ENCODE measurements around the gene RPP21.

Gene RPP21

GRCh38 chr6:30344868-30345671 lies at the start of gene RPP21:
TSS of gene RPP21 (plus strand) at chr6:30345156. CDS start at chr6:30345172, 16 bp downstream.
- TF ChIP-seq, protein P1, sequence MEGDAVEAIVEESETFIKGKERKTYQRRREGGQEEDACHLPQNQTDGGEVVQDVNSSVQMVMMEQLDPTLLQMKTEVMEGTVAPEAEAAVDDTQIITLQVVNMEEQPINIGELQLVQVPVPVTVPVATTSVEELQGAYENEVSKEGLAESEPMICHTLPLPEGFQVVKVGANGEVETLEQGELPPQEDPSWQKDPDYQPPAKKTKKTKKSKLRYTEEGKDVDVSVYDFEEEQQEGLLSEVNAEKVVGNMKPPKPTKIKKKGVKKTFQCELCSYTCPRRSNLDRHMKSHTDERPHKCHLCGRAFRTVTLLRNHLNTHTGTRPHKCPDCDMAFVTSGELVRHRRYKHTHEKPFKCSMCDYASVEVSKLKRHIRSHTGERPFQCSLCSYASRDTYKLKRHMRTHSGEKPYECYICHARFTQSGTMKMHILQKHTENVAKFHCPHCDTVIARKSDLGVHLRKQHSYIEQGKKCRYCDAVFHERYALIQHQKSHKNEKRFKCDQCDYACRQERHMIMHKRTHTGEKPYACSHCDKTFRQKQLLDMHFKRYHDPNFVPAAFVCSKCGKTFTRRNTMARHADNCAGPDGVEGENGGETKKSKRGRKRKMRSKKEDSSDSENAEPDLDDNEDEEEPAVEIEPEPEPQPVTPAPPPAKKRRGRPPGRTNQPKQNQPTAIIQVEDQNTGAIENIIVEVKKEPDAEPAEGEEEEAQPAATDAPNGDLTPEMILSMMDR (IDR thresholded peaks at IDR 0.05) = no peak
- TF ChIP-seq ZFX (IDR thresholded peaks at IDR 0.05; ENCODE audit: borderline replicate concordance) = no peak

GRCh38 chr6:30295837-30296236 lies 49.1 kb upstream of the RPP21 start:
- no peak for TF ChIP-seq ZFX (IDR thresholded peaks at IDR 0.05; ENCODE audit: borderline replicate concordance)
- TF ChIP-seq, protein P1 (IDR thresholded peaks at IDR 0.05) = no peak
- H3K27ac ChIP-seq = no peak overlapping the region

More at GRCh38 chr6:30344868-30345671, at the start of gene RPP21:
- peak within 1 kb of the TSS; percentile 67 for H3K27ac ChIP-seq

- no peak overlapping the region for H3K27ac ChIP-seq
- no peak for TF ChIP-seq ZFX (IDR thresholded peaks at IDR 0.05; ENCODE audit: borderline replicate concordance)
- TF ChIP-seq, protein P1 (IDR thresholded peaks at IDR 0.05) = no peak
These were observed 41.0 kb upstream of the RPP21 start for GRCh38 chr6:30304002-30304401.

GRCh38 chr6:30311101-30311500 lies 33.9 kb upstream of the RPP21 start:
- TF ChIP-seq ZFX (IDR thresholded peaks at IDR 0.05; ENCODE audit: borderline replicate concordance) = no peak
- TF ChIP-seq, protein P1 (IDR thresholded peaks at IDR 0.05) = no peak
- H3K27ac ChIP-seq = no peak overlapping the region

GRCh38 chr6:30311671-30312070 lies 33.3 kb upstream of the RPP21 start:
- no peak overlapping the region for H3K27ac ChIP-seq
- no peak for TF ChIP-seq ZFX (IDR thresholded peaks at IDR 0.05; ENCODE audit: borderline replicate concordance)
- TF ChIP-seq, protein P1 (IDR thresholded peaks at IDR 0.05) = no peak

GRCh38 chr6:30312266-30312665 lies 32.7 kb upstream of the RPP21 start:
- no peak overlapping the region for H3K27ac ChIP-seq
- no peak for TF ChIP-seq ZFX (IDR thresholded peaks at IDR 0.05; ENCODE audit: borderline replicate concordance)
- TF ChIP-seq, protein P1 (IDR thresholded peaks at IDR 0.05) = no peak

DNA sequence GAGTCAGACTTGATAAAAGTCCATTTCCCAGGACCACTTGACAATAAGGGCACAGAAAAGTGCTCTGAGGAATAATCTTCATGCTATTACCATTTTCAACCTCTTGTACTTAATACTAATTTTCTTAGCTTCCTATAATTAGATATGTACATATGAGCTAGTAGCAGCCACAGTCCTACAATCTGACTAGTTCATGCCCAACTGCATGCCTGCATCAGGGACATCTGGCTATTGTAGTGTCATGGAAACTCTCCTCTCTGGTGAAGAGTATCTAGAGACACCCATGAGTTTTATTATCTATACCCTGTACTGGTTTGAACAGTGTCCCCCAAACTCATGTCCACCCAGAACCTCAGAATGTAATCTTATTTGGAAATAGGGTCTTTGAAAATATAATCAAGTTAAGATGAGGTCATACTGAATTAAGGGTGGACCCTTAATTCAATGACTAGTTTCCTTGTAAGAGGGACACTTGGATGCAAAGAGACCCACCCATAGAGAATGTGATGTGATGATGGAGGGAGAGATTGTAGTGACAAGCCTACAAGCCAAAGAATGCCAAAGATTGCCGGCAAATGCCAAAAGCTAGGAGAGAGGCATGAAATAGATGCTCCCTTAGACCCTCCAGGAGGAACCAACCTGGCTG lies 32.2 kb upstream of the RPP21 start:
- H3K27ac ChIP-seq = no peak overlapping the region
- TF ChIP-seq, protein P1 (IDR thresholded peaks at IDR 0.05) = no peak
- TF ChIP-seq ZFX (IDR thresholded peaks at IDR 0.05; ENCODE audit: borderline replicate concordance) = no peak
